GM23338 (cell line): ENCODE measurements around the gene SLC25A36.

Source experiments
- CREB1 ChIP-seq: fragments of 250-450 bp; sonication (Bioruptor Pico); IDR thresholded peaks from 2 replicates; pipeline ENCODE4 v1.5.0; 2020; ENCODE audit warnings: low read depth, mild to moderate bottlenecking, moderate library complexity
- CTCF ChIP-seq, 2 experiments: fragments of 200-600 bp in 1 of 2; sonication (generic) in 1 of 2; conservative IDR thresholded peaks; 2 replicates each; pipeline versions ENCODE4 v1.5.1 to v1.6.1; 2016 to 2017; ENCODE audit warnings: antibody characterized with exemption in 2 of 2, low read depth in 2 of 2, mild to moderate bottlenecking in 2 of 2, moderate library complexity in 1 of 2
- ETS1 ChIP-seq: IDR thresholded peaks from 2 replicates; pipeline ENCODE4 v1.6.1; 2016; ENCODE audit warnings: antibody characterized with exemption
- EZH2 ChIP-seq: fragments of 200-600 bp; sonication (generic); IDR thresholded peaks from one replicate; pipeline ENCODE4 v1.8.0; 2017; ENCODE audit warnings: antibody characterized with exemption, mild to moderate bottlenecking, low read depth; ENCODE audit not compliant: unreplicated experiment
- EZH2phosphoT487 ChIP-seq: fragments of 200-600 bp; sonication (generic); IDR thresholded peaks from one replicate; pipeline ENCODE4 v1.8.1; 2018; ENCODE audit warnings: antibody characterized with exemption; ENCODE audit not compliant: unreplicated experiment
- JUNB ChIP-seq: IDR thresholded peaks from one replicate; pipeline ENCODE4 v1.6.1; 2016; ENCODE audit warnings: antibody characterized with exemption; ENCODE audit not compliant: unreplicated experiment
- NANOG ChIP-seq: IDR thresholded peaks from 2 replicates; pipeline ENCODE4 v1.6.1; 2016; ENCODE audit warnings: antibody characterized with exemption, borderline replicate concordance
- POLR2AphosphoS5 ChIP-seq: IDR thresholded peaks from 2 replicates; pipeline ENCODE4 v1.6.1; 2016; ENCODE audit warnings: antibody characterized with exemption, low read depth
- REST ChIP-seq: IDR thresholded peaks from one replicate; pipeline ENCODE4 v1.6.1; 2018; ENCODE audit warnings: antibody characterized with exemption; ENCODE audit not compliant: unreplicated experiment
- STAT1 ChIP-seq: IDR thresholded peaks from one replicate; pipeline ENCODE4 v1.6.1; 2016; ENCODE audit warnings: antibody characterized with exemption; ENCODE audit not compliant: unreplicated experiment
- ZNF114 ChIP-seq: fragments of 250-450 bp; sonication (Bioruptor Pico); IDR thresholded peaks from 2 replicates; pipeline ENCODE4 v1.5.0; 2020; ENCODE audit warnings: mild to moderate bottlenecking, moderate library complexity
- ZNF331 ChIP-seq: fragments of 250-450 bp; sonication (Bioruptor Pico); IDR thresholded peaks from 2 replicates; pipeline ENCODE4 v1.5.0; 2020; ENCODE audit warnings: low read depth, mild to moderate bottlenecking, moderate library complexity

- TF ChIP-seq REST (no peak), STAT1 (no peak), CTCF (conservative IDR thresholded peaks at IDR 0.05; ENCODE audit: low read depth in 2 of 2) (no peak), POLR2AphosphoS5 (no peak), EZH2 (no peak), CREB1 (CRISPR knock-in tag) (no peak), ZNF114 (CRISPR knock-in tag) (no peak), JUNB (no peak), EZH2phosphoT487 (no peak), ZNF331 (CRISPR knock-in tag) (no peak), NANOG (no peak), ETS1 (no peak)
Measured at GRCh38 chr3:140920029-140920428, 21.6 kb upstream of the SLC25A36 start.
